HG02610 (cell line): ENCODE data around the gene OVCH2.
"Not testable (repeated sequence)": the region's sequence is repeated elsewhere in the genome, so short reads cannot be mapped to it uniquely, and the experiment has no call there.

Experiments
- ATAC-seq: cut with Tn5 transposase; IDR thresholded peaks from one replicate; pipeline ENCODE4 v1.9.1; 2021; ENCODE audit warnings: mild to moderate bottlenecking, moderate library complexity; ENCODE audit not compliant: unreplicated experiment

The OVCH2 gene

GRCh38 chr11:7706377-7706776, at the start of gene OVCH2:
Gene OVCH2, minus strand, starts transcription at chr11:7706477. Its CDS starts 83 bp downstream, at chr11:7706394.
- ATAC-seq = no peak

GRCh38 chr11:7749456-7749855, 43.2 kb upstream of the OVCH2 start:
- no peak for ATAC-seq

- ATAC-seq = not testable (repeated sequence)
Observed at GRCh38 chr11:7734767-7735166, 28.5 kb upstream of the OVCH2 start.

GRCh38 chr11:7714786-7715185, 8.5 kb upstream of the OVCH2 start:
- ATAC-seq = no peak

GRCh38 chr11:7703740-7704139, 2.5 kb downstream of the OVCH2 start:
- ATAC-seq = no peak

GRCh38 chr11:7696424-7696823, 9.9 kb downstream of the OVCH2 start:
- ATAC-seq = no peak

GRCh38 chr11:7694235-7694634, 12.0 kb downstream of the OVCH2 start:
- no peak for ATAC-seq

- no peak for ATAC-seq
Observed at GRCh38 chr11:7692426-7692825, 13.9 kb downstream of the OVCH2 start.

GRCh38 chr11:7691759-7692350, 14.4 kb downstream of the OVCH2 start:
- no peak for ATAC-seq

- no peak for ATAC-seq
Observed at GRCh38 chr11:7690648-7691047, 15.6 kb downstream of the OVCH2 start.

GRCh38 chr11:7689239-7689638, 17.0 kb downstream of the OVCH2 start:
- ATAC-seq = no peak

- no peak for ATAC-seq
Observed at GRCh38 chr11:7688238-7688826, 17.9 kb downstream of the OVCH2 start.

GRCh38 chr11:7687386-7687785, 18.9 kb downstream of the OVCH2 start:
- ATAC-seq = no peak

- no peak for ATAC-seq
Observed at GRCh38 chr11:7686761-7687160, 19.5 kb downstream of the OVCH2 start.

GRCh38 chr11:7683571-7683970, 22.7 kb downstream of the OVCH2 start:
- ATAC-seq = no peak

GRCh38 chr11:7677796-7678201, 28.5 kb downstream of the OVCH2 start:
- ATAC-seq = no peak

GRCh38 chr11:7677071-7677470, 29.2 kb downstream of the OVCH2 start:
- ATAC-seq = no peak

GRCh38 chr11:7675631-7676030, 30.6 kb downstream of the OVCH2 start:
- ATAC-seq = no peak

- ATAC-seq = no peak
Observed at GRCh38 chr11:7673724-7674434, 32.4 kb downstream of the OVCH2 start.

- ATAC-seq = no peak
Observed at GRCh38 chr11:7672960-7673723, 33.1 kb downstream of the OVCH2 start, which contains the start of gene CYB5R2. Gene CYB5R2, minus strand, starts transcription at chr11:7673500. Its CDS starts 675 bp downstream, at chr11:7672825.

- peak; percentile 25 for ATAC-seq
Observed at GRCh38 chr11:7672276-7672959, 33.9 kb downstream of the OVCH2 start.
